Uterus (tissue), 4 donors: ENCODE measurements around the gene SOD3. TPM values are rescaled to one million over a fixed set of nuclear protein-coding genes. Genes with fewer than 3 reads are reported as not detected.
A peak's percentile ranks its signal among the peaks of the same experiment; 100 is the strongest.

ENCODE experiments used
- DNase-seq, 2 donors: peaks; one replicate each; pipeline ENCODE4 v3.0.0-alpha.2; 2019 to 2020
- H3K27ac ChIP-seq, 2 donors: fragments of 200-600 bp; sonication (generic); 1 replicate in 1 of 2; 2 replicates in 1 of 2; pipeline ENCODE4 v1.5.1; 2016 to 2018
- H3K27me3 ChIP-seq, 2 donors: fragments of 200-600 bp; sonication (generic); one replicate each; pipeline ENCODE4 v1.5.1; 2018 to 2019; ENCODE audit warnings: control low read depth in 1 of 2
- H3K36me3 ChIP-seq, 2 donors: fragments of 200-600 bp; sonication (generic); one replicate each; pipeline ENCODE4 v1.5.1; 2019; ENCODE audit warnings: control low read depth in 1 of 2
- H3K4me1 ChIP-seq, 2 donors: fragments of 200-600 bp; sonication (generic); one replicate each; pipeline ENCODE4 v1.5.1; 2018 to 2019; ENCODE audit warnings: control low read depth in 1 of 2
- H3K4me3 ChIP-seq, 2 donors: fragments of 200-600 bp; sonication (generic); 1 replicate in 1 of 2; 2 replicates in 1 of 2; pipeline ENCODE4 v1.5.1; 2018 to 2019; ENCODE audit warnings: mild to moderate bottlenecking in 1 of 2
- H3K9me3 ChIP-seq, 2 donors: fragments of 200-600 bp; sonication (generic); one replicate each; pipeline ENCODE4 v1.5.1; 2019; ENCODE audit warnings: control low read depth in 1 of 2
- POLR2A ChIP-seq, 2 donors: fragments of 450-650 bp; IDR thresholded peaks; one replicate each; pipeline ENCODE4 v1.6.1; 2016; ENCODE audit warnings: antibody characterized with exemption in 2 of 2, mild to moderate bottlenecking in 1 of 2, moderate library complexity in 1 of 2
- intact Hi-C: fragments of 100-400 bp; cut with DNase I; formaldehyde crosslinking; loops from one replicate; pipeline ENCODE4 v1.15.1; 2023; ENCODE audit warnings: low total_unique reads
- total RNA-seq, 4 donors: library from RNA; depleted of rRNA in 3 of 4; stranded (reverse); fragments of >200 nt in 3 of 4; gene quantifications; one replicate each; pipeline versions ENCODE4 v1.1.0 to v1.2.4, GENCODE V29; 2014 to 2023
- TF ChIP-seq, protein P1 (sequence below), 4 experiments: fragments of 200-600 bp in 2 of 4; fragments of 450-650 bp in 2 of 4; sonication (generic) in 2 of 4; IDR thresholded peaks; one replicate each; pipeline ENCODE4 v1.5.1; 2016 to 2019; ENCODE audit warnings: antibody characterized with exemption in 4 of 4, mild to moderate bottlenecking in 2 of 4, moderate library complexity in 1 of 4
- donor health status: DM: yes; HTN: yes; CAD: no.

The SOD3 gene
- total RNA-seq, 4 donors from 2014 or later, result 34.4 to 78.6 (median 68.0) TPM

- TF ChIP-seq POLR2A (IDR thresholded peaks at IDR 0.05), result no peak
- TF ChIP-seq, protein P1, sequence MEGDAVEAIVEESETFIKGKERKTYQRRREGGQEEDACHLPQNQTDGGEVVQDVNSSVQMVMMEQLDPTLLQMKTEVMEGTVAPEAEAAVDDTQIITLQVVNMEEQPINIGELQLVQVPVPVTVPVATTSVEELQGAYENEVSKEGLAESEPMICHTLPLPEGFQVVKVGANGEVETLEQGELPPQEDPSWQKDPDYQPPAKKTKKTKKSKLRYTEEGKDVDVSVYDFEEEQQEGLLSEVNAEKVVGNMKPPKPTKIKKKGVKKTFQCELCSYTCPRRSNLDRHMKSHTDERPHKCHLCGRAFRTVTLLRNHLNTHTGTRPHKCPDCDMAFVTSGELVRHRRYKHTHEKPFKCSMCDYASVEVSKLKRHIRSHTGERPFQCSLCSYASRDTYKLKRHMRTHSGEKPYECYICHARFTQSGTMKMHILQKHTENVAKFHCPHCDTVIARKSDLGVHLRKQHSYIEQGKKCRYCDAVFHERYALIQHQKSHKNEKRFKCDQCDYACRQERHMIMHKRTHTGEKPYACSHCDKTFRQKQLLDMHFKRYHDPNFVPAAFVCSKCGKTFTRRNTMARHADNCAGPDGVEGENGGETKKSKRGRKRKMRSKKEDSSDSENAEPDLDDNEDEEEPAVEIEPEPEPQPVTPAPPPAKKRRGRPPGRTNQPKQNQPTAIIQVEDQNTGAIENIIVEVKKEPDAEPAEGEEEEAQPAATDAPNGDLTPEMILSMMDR (IDR thresholded peaks at IDR 0.05), result no peak
- Histone ChIP-seq H3K9me3 (no peaks in the 10 kb centered on the region), H3K36me3 (no peaks in the 10 kb centered on the region), H3K27ac (peak overlapping the region in 1 of 2 donors; percentile 16), H3K4me3 (peak overlapping the region in 1 of 2 donors; percentile 25), H3K4me1 (no peaks in the 10 kb centered on the region), H3K27me3 (no peaks in the 10 kb centered on the region)
- intact Hi-C loops, result no loop called here
- DNase-seq, result no peak
Measured at GRCh38 chr4:24800325-24800895, 5.0 kb downstream of the SOD3 start.

DNA sequence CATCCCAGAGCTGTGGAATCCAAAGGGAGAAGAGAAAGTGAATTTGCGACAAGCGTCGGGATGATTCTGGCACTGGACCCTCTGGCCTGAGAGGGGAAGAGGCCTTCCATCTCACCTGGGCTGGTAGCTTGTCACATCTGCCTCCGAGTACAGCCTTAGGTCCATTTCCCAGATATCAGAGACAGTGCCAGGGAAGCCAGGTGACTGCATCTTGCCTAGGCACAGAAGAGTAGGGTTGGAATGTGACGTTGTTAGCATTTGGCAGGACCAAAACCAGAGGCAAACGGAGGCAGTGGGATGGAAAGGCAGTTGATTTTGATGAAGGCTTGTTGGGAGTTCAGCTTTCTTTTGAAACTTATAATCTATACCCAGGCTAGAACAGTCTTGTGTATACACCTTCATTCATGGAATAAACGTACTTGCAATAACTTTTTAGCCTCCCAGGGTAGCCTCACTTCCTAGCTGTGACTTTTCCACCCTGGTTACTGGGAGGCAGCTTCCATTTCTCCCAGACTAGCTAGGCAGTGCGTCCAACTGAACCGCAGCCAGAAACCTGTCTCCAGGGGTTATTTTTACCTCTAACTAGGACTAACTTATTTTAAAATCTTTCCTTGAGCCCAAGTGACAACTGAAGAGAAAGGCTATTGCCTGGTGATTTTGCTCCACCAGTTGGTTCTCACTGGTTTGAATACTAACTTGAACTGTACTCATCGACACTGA lies 5.9 kb downstream of the SOD3 start:
- intact Hi-C loops, result no loop called here
- Histone ChIP-seq H3K36me3 (no peaks in the 10 kb centered on the region), H3K4me1 (no peaks in the 10 kb centered on the region), H3K4me3 (peak overlapping the region in 1 of 2 donors; percentile 25), H3K27ac (no peak overlapping the region), H3K27me3 (no peaks in the 10 kb centered on the region), H3K9me3 (no peaks in the 10 kb centered on the region)
- no peak for DNase-seq
- TF ChIP-seq, protein P1 (IDR thresholded peaks at IDR 0.05), result no peak
- TF ChIP-seq POLR2A (IDR thresholded peaks at IDR 0.05), result no peak

DNA sequence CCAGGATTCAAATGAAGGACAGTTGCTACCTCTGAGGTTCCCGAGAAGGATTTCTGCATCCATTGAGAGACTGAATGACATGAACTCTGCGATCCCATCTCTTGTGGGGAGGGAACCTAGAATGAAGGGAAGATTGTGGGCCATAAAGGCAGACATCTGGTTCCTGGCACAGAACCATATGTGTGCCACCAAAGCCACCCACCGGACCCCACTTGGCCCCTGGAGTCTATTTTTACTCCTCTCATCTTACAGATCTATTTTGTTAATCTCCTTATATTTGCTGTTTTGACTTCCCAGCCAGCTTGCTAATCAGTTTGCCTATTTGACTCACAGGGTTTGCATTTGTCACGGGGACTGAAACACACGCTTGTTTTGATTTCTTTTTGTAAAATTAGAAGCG lies 7.3 kb downstream of the SOD3 start:
- no peak for DNase-seq
- H3K36me3 ChIP-seq, result no peaks in the 10 kb centered on the region
- no peak overlapping the region for H3K27ac ChIP-seq
- H3K27me3 ChIP-seq, result no peaks in the 10 kb centered on the region
- H3K9me3 ChIP-seq, result no peaks in the 10 kb centered on the region
- TF ChIP-seq, protein P1 (IDR thresholded peaks at IDR 0.05), result no peak
- TF ChIP-seq POLR2A (IDR thresholded peaks at IDR 0.05), result no peak
- peaks cover 0 to 3% of the 10 kb centered on the region in 2 donors for H3K4me1 ChIP-seq
- H3K4me3 ChIP-seq, result no peak overlapping the region
- intact Hi-C loops, result no loop called here

DNA sequence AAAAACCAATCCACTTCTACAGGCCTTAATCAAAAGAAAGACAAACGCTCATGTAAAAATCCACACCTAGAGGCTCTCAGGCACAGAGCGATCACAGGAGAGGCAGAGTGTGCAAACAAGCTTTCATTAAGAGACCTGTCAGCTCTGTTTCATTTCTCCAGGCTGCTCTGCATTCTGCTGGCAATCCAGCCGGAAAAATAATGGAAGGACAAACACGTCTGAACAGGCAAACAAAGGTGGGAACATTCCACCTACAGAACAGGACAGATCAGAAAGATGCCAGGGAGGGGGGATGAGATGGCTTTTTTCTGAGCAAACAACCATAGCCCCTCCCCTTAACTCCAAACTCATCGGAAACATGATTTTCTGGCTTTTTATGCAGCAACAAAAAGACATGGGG lies 9.7 kb downstream of the SOD3 start:
- Histone ChIP-seq H3K9me3 (no peaks in the 10 kb centered on the region), H3K4me3 (no peak overlapping the region), H3K27ac (no peak overlapping the region), H3K4me1 (peaks cover 0 to 3% of the 10 kb centered on the region in 2 donors), H3K36me3 (no peaks in the 10 kb centered on the region), H3K27me3 (no peaks in the 10 kb centered on the region)
- intact Hi-C loops, result no loop called here
- TF ChIP-seq POLR2A (IDR thresholded peaks at IDR 0.05), result no peak
- TF ChIP-seq, protein P1 (IDR thresholded peaks at IDR 0.05), result no peak
- no peak for DNase-seq

- Histone ChIP-seq H3K9me3 (no peaks in the 10 kb centered on the region), H3K4me1 (peaks cover 0 to 3% of the 10 kb centered on the region in 2 donors), H3K36me3 (no peaks in the 10 kb centered on the region), H3K27me3 (no peaks in the 10 kb centered on the region), H3K27ac (no peak overlapping the region), H3K4me3 (no peak overlapping the region)
- TF ChIP-seq POLR2A (IDR thresholded peaks at IDR 0.05), result no peak
- TF ChIP-seq, protein P1 (IDR thresholded peaks at IDR 0.05), result no peak
- intact Hi-C loops, result no loop called here
- DNase-seq, result no peak
Measured at GRCh38 chr4:24805566-24805965, 10.2 kb downstream of the SOD3 start.
